Osteocyte (in vitro differentiated cells): Measurements from ENCODE around the gene SPEG. TPM values are rescaled to one million over a fixed set of nuclear protein-coding genes. Genes with fewer than 3 reads are reported as not detected.
A peak's percentile ranks its signal among the peaks of the same experiment; 100 is the strongest.

Experiments used
- DNase-seq: peaks from one replicate; pipeline ENCODE4 v3.0.0; 2021; ENCODE audit warnings: mixed read lengths; ENCODE audit not compliant: unreplicated experiment; ENCODE audit errors: extremely low spot score
- H3K27ac Mint-ChIP-seq: one replicate; pipeline ENCODE4 v1.8.0; 2021; ENCODE audit warnings: mild to moderate bottlenecking, mixed read lengths; ENCODE audit not compliant: unreplicated experiment
- H3K27me3 Mint-ChIP-seq: one replicate; pipeline ENCODE4 v1.8.0; 2021; ENCODE audit warnings: mixed read lengths; ENCODE audit not compliant: unreplicated experiment
- H3K36me3 Mint-ChIP-seq: one replicate; pipeline ENCODE4 v1.8.0; 2021; ENCODE audit warnings: mixed read lengths; ENCODE audit not compliant: unreplicated experiment
- H3K4me1 Mint-ChIP-seq: one replicate; pipeline ENCODE4 v1.8.0; 2021; ENCODE audit warnings: mixed read lengths; ENCODE audit not compliant: unreplicated experiment
- H3K4me3 Mint-ChIP-seq: one replicate; pipeline ENCODE4 v1.8.0; 2021; ENCODE audit warnings: mild to moderate bottlenecking, moderate library complexity, mixed read lengths; ENCODE audit not compliant: unreplicated experiment
- H3K9me3 Mint-ChIP-seq: one replicate; pipeline ENCODE4 v1.8.0; 2021; ENCODE audit warnings: mixed read lengths; ENCODE audit not compliant: unreplicated experiment
- CTCF ChIP-seq: fragments of 200-600 bp; sonication (generic); IDR thresholded peaks from 2 replicates; pipeline ENCODE4 v1.5.0; 2021; ENCODE audit warnings: antibody characterized with exemption, mild to moderate bottlenecking, moderate library complexity
- total RNA-seq: library from RNA; stranded (reverse); gene quantifications from 2 replicates; pipeline ENCODE4 v1.2.1, GENCODE V29; 2021

Gene SPEG
- total RNA-seq, 1 donor from 2014 or later, result 30.3 TPM

GRCh38 chr2:219446689-219447088, 12.0 kb downstream of the SPEG start:
- Mint-ChIP-seq H3K27me3 (no peaks in the 10 kb centered on the region), H3K9me3 (no peaks in the 10 kb centered on the region), H3K36me3 (peaks cover 3% of the 10 kb centered on the region), H3K4me1 (peaks cover 25% of the 10 kb centered on the region), H3K4me3 (no peak overlapping the region), H3K27ac (peak overlapping the region; percentile 31)
- no peak for DNase-seq
- no peak for TF ChIP-seq CTCF

GRCh38 chr2:219447242-219448098, 12.8 kb downstream of the SPEG start:
- peaks cover 3% of the 10 kb centered on the region for H3K36me3 Mint-ChIP-seq
- no peak overlapping the region for H3K4me3 Mint-ChIP-seq
- no peaks in the 10 kb centered on the region for H3K27me3 Mint-ChIP-seq
- H3K4me1 Mint-ChIP-seq, result peaks cover 31% of the 10 kb centered on the region
- no peak overlapping the region for H3K27ac Mint-ChIP-seq
- H3K9me3 Mint-ChIP-seq, result no peaks in the 10 kb centered on the region
- TF ChIP-seq CTCF, result no peak
- no peak for DNase-seq

- Mint-ChIP-seq H3K4me3 (no peak overlapping the region), H3K27me3 (no peaks in the 10 kb centered on the region), H3K27ac (no peak overlapping the region), H3K9me3 (no peaks in the 10 kb centered on the region), H3K36me3 (peaks cover 3% of the 10 kb centered on the region), H3K4me1 (peaks cover 32% of the 10 kb centered on the region)
- DNase-seq, result no peak
- TF ChIP-seq CTCF, result no peak
Observed at GRCh38 chr2:219448099-219448775, 13.6 kb downstream of the SPEG start.

- no peaks in the 10 kb centered on the region for H3K9me3 Mint-ChIP-seq
- H3K27ac Mint-ChIP-seq, result no peak overlapping the region
- no peak overlapping the region for H3K4me3 Mint-ChIP-seq
- H3K36me3 Mint-ChIP-seq, result peaks cover 3% of the 10 kb centered on the region
- peaks cover 36% of the 10 kb centered on the region for H3K4me1 Mint-ChIP-seq
- no peaks in the 10 kb centered on the region for H3K27me3 Mint-ChIP-seq
- DNase-seq, result no peak
- TF ChIP-seq CTCF, result no peak
Observed at GRCh38 chr2:219448776-219449341, 14.2 kb downstream of the SPEG start.

GRCh38 chr2:219449609-219450008, 15.0 kb downstream of the SPEG start:
- Mint-ChIP-seq H3K9me3 (no peaks in the 10 kb centered on the region), H3K4me3 (no peak overlapping the region), H3K4me1 (peaks cover 41% of the 10 kb centered on the region), H3K27me3 (no peaks in the 10 kb centered on the region), H3K36me3 (peaks cover 3% of the 10 kb centered on the region), H3K27ac (no peak overlapping the region)
- TF ChIP-seq CTCF, result no peak
- no peak for DNase-seq
